HG02938 (cell line): ENCODE data around the gene REPIN1.
A peak's percentile ranks its signal among the peaks of the same experiment; 100 is the strongest.

ENCODE experiments used
- ATAC-seq: cut with Tn5 transposase; IDR thresholded peaks from one replicate; pipeline ENCODE4 v1.9.1; 2021; ENCODE audit warnings: mild to moderate bottlenecking, moderate library complexity; ENCODE audit not compliant: unreplicated experiment

The REPIN1 gene

DNA sequence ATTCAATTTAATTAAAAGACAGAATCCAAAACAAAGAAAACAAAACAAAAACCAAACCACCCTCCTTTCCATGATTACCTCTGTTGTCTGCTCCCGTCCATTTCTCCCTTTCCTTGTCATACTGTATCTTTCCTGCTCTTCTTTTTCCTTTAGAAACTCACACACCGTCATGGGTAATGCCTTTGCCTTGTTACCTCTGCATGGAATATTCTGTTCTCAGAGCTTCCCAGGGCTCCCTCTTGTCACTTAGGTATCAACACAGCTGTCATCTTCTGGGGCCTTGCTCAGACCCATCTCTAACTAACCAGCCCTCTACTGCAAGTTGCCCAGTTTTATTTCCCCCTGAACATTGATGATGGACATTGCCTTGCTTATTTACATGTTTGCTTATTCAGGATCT, 51.6 kb downstream of the REPIN1 start:
- no peak for ATAC-seq

DNA sequence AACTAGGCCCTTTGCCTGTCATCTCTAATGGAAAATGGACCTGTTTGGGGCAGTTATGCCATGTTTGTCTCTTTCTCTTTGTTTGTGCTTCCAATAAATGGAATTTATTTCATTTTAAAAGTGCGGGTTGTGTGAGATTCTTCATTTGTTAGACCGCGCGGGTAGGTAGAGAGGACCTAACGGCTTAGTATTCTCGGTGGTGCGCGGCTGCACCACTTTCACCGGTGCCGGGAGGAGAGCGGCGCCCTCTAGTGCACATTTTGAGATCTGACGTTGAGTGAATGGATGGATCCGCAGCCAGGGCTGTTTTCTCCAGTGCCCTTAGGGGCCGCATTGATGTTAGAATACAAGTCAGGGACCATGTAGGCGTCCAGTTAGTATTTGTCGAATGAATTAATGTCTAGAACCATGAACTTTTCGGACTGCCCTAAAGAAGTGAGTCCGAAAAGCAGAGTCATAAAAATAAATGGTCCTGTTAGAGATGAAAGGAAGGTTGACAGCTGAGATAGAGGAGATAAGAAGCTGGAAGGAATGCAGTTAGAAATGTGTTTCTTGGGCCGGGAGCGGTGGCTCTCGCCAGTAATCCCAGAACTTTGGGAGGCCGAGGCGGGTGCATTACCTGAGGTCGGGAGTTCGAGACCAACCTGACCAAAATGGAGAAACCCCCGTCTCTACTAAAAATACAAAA, 52.5 kb downstream of the REPIN1 start:
- ATAC-seq: peak; percentile 94

DNA sequence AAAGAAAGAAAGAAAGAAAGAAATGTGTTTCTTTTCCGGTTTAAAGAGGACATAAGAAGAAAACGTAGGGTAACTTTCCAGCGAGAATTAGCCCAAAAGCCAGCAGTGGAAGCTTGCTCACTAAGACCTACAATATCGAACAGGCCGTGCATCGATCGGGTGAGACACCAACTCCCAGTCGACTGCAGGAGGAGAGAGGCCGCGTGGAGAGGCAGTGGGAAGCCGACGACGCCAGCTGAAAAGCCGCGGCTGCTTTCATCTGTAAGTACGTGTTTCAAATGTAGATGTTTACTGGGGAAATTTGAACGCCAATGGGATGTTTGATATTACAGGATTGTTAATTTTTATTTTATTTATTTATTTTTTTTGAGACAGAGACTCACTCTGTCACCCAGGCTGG, 53.2 kb downstream of the REPIN1 start:
- no peak for ATAC-seq
